ENCODE results near the gene PLEKHM3. TPM values are rescaled to one million over a fixed set of nuclear protein-coding genes. Genes with fewer than 3 reads are reported as not detected.
"Not testable (repeated sequence)": the region's sequence is repeated elsewhere in the genome, so short reads cannot be mapped to it uniquely, and the experiment has no call there.

The PLEKHM3 gene
- total and polyA plus RNA-seq, 4 donors, result 3.0 to 18.3 (median 5.5) TPM

GRCh38 chr2:207911215-207911614, 114.1 kb downstream of the PLEKHM3 start:
- WGBS, result 84% methylated on average over 1 of the region's 1 CpG
- DNase-seq (ENCODE audit: low spot score), result no peak
- peaks cover 0 to 6% (median 0%) of the 10 kb centered on the region in 4 donors for H3K4me1 ChIP-seq (ENCODE audit: control insufficient read depth in 4 of 4, insufficient read depth in 4 of 4, low read length in 3 of 4)
- H3K27ac ChIP-seq (ENCODE audit: low read depth in 1 of 2, low read length in 2 of 2), result no peak overlapping the region
- no peak overlapping the region for H3K9ac ChIP-seq (ENCODE audit: low read depth in 1 of 2, low read length in 2 of 2)
- TF ChIP-seq, protein P1, sequence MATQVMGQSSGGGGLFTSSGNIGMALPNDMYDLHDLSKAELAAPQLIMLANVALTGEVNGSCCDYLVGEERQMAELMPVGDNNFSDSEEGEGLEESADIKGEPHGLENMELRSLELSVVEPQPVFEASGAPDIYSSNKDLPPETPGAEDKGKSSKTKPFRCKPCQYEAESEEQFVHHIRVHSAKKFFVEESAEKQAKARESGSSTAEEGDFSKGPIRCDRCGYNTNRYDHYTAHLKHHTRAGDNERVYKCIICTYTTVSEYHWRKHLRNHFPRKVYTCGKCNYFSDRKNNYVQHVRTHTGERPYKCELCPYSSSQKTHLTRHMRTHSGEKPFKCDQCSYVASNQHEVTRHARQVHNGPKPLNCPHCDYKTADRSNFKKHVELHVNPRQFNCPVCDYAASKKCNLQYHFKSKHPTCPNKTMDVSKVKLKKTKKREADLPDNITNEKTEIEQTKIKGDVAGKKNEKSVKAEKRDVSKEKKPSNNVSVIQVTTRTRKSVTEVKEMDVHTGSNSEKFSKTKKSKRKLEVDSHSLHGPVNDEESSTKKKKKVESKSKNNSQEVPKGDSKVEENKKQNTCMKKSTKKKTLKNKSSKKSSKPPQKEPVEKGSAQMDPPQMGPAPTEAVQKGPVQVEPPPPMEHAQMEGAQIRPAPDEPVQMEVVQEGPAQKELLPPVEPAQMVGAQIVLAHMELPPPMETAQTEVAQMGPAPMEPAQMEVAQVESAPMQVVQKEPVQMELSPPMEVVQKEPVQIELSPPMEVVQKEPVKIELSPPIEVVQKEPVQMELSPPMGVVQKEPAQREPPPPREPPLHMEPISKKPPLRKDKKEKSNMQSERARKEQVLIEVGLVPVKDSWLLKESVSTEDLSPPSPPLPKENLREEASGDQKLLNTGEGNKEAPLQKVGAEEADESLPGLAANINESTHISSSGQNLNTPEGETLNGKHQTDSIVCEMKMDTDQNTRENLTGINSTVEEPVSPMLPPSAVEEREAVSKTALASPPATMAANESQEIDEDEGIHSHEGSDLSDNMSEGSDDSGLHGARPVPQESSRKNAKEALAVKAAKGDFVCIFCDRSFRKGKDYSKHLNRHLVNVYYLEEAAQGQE (IDR thresholded peaks at IDR 0.05), result no peak
- H3K27me3 ChIP-seq (ENCODE audit: control insufficient read depth in 4 of 4, insufficient read depth in 4 of 4, low read length in 3 of 4), result no peaks in the 10 kb centered on the region
- H3K9me3 ChIP-seq (ENCODE audit: control insufficient read depth in 4 of 4, low read length in 3 of 4), result no peaks in the 10 kb centered on the region
- no peaks in the 10 kb centered on the region for H3K36me3 ChIP-seq (ENCODE audit: control insufficient read depth in 4 of 4, insufficient read depth in 3 of 4, low read depth in 1 of 4, low read length in 3 of 4)
- no peak overlapping the region for H3K4me3 ChIP-seq (ENCODE audit: low read depth in 1 of 3, low read length in 3 of 3)

DNA sequence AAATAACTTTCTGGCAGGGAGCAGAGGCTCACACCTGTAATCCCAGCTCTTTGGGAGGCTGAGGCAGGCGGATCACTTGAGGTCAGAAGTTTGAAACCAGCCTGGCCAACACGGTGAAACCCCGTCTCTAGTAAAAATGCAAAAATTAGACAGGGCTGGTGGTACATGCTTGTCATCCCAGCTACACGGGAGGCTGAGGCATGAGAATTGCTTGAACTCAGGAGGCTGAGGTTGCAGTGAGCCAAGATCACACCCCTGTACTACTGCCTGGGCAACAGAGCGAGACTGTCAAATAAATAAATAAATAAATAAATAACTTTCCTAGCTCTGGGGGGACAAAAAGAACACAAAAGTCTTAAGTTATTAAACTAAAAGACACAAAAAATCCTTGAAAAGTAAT, 118.8 kb downstream of the PLEKHM3 start:
- H3K36me3 ChIP-seq (ENCODE audit: control insufficient read depth in 4 of 4, insufficient read depth in 3 of 4, low read depth in 1 of 4, low read length in 3 of 4); H3K4me1 ChIP-seq (ENCODE audit: control insufficient read depth in 4 of 4, insufficient read depth in 4 of 4, low read length in 3 of 4); H3K27ac ChIP-seq (ENCODE audit: low read depth in 1 of 2, low read length in 2 of 2); H3K9ac ChIP-seq (ENCODE audit: low read depth in 1 of 2, low read length in 2 of 2); H3K9me3 ChIP-seq (ENCODE audit: control insufficient read depth in 4 of 4, low read length in 3 of 4); H3K27me3 ChIP-seq (ENCODE audit: control insufficient read depth in 4 of 4, insufficient read depth in 4 of 4, low read length in 3 of 4); DNase-seq (ENCODE audit: low spot score); H3K4me3 ChIP-seq (ENCODE audit: low read depth in 1 of 3, low read length in 3 of 3): not testable (repeated sequence)
- 92% methylated on average over 5 of the region's 5 CpGs for WGBS

DNA sequence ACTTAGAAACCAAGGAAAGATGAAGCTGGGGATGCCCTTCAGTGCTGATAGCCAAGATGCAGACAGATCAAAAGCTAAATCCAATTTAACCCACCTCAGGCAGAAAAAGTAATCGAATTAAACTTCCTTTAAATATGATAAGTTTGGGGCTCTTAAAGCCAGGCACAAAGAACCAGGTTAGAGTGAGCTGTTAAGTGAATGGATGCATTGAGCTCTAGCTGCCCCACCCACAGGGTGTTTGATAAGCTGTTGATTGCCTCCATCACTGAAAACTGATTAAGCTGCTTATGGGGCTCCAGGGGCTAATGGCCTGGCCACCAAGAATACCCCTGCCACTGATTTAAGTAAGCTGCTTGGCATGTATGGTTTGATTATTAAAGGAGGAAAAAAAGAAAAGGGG, 119.8 kb downstream of the PLEKHM3 start:
- Histone ChIP-seq H3K27me3 (ENCODE audit: control insufficient read depth in 4 of 4, insufficient read depth in 4 of 4, low read length in 3 of 4) (no peaks in the 10 kb centered on the region), H3K36me3 (ENCODE audit: control insufficient read depth in 4 of 4, insufficient read depth in 3 of 4, low read depth in 1 of 4, low read length in 3 of 4) (no peaks in the 10 kb centered on the region), H3K27ac (ENCODE audit: low read depth in 1 of 2, low read length in 2 of 2) (no peak overlapping the region), H3K9ac (ENCODE audit: low read depth in 1 of 2, low read length in 2 of 2) (no peak overlapping the region), H3K9me3 (ENCODE audit: control insufficient read depth in 4 of 4, low read length in 3 of 4) (no peaks in the 10 kb centered on the region), H3K4me3 (ENCODE audit: low read depth in 1 of 3, low read length in 3 of 3) (no peak overlapping the region), H3K4me1 (ENCODE audit: control insufficient read depth in 4 of 4, insufficient read depth in 4 of 4, low read length in 3 of 4) (peaks cover 0 to 6% (median 0%) of the 10 kb centered on the region in 4 donors)
- TF ChIP-seq MAX (IDR thresholded peaks at IDR 0.05) (no peak), RAD21 (IDR thresholded peaks at IDR 0.05) (no peak), SP1 (IDR thresholded peaks at IDR 0.05) (no peak), GABPA (IDR thresholded peaks at IDR 0.05 in 1 of 2, conservative IDR thresholded peaks at IDR 0.05 in 1 of 2) (no peak), EGR1 (IDR thresholded peaks at IDR 0.05; ENCODE audit: low read depth in 2 of 2) (no peak), HNF4G (IDR thresholded peaks at IDR 0.05) (no peak), TAF1 (conservative IDR thresholded peaks at IDR 0.05) (no peak), JUND (IDR thresholded peaks at IDR 0.05) (no peak), HNF4A (conservative IDR thresholded peaks at IDR 0.05) (no peak), ZBTB33 (IDR thresholded peaks at IDR 0.05) (no peak), FOXA2 (IDR thresholded peaks at IDR 0.05) (no peak), YY1 (IDR thresholded peaks at IDR 0.05) (no peak), RXRA (IDR thresholded peaks at IDR 0.05) (no peak), NR2F2 (IDR thresholded peaks at IDR 0.05) (no peak), FOXA1 (IDR thresholded peaks at IDR 0.05) (no peak)
- TF ChIP-seq, protein P2, sequence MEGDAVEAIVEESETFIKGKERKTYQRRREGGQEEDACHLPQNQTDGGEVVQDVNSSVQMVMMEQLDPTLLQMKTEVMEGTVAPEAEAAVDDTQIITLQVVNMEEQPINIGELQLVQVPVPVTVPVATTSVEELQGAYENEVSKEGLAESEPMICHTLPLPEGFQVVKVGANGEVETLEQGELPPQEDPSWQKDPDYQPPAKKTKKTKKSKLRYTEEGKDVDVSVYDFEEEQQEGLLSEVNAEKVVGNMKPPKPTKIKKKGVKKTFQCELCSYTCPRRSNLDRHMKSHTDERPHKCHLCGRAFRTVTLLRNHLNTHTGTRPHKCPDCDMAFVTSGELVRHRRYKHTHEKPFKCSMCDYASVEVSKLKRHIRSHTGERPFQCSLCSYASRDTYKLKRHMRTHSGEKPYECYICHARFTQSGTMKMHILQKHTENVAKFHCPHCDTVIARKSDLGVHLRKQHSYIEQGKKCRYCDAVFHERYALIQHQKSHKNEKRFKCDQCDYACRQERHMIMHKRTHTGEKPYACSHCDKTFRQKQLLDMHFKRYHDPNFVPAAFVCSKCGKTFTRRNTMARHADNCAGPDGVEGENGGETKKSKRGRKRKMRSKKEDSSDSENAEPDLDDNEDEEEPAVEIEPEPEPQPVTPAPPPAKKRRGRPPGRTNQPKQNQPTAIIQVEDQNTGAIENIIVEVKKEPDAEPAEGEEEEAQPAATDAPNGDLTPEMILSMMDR (IDR thresholded peaks at IDR 0.05; ENCODE audit: low read depth, low read length, missing input control), result no peak
- TF ChIP-seq, protein P1 (IDR thresholded peaks at IDR 0.05), result no peak
- TF ChIP-seq, protein P3, sequence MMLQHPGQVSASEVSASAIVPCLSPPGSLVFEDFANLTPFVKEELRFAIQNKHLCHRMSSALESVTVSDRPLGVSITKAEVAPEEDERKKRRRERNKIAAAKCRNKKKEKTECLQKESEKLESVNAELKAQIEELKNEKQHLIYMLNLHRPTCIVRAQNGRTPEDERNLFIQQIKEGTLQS (IDR thresholded peaks at IDR 0.05), result no peak
- 76% methylated on average over 1 of the region's 1 CpG for WGBS
- no peak for DNase-seq (ENCODE audit: low spot score)

Data from liver (tissue), 9 donors.